Heart right ventricle (tissue), 16 donors: ENCODE data around the gene SMCO4. TPM values are rescaled to one million over a fixed set of nuclear protein-coding genes. Genes with fewer than 3 reads are reported as not detected.
A peak's percentile ranks its signal among the peaks of the same experiment; 100 is the strongest.

Source experiments
- ATAC-seq, 8 donors: fragments of 200-7000 bp; cut with Tn5 transposase; one replicate each; pipeline ENCODE4 v1.9.1; 2020; ENCODE audit warnings: mild to moderate bottlenecking in 8 of 8, moderate library complexity in 8 of 8, moderate number of reproducible peaks in 1 of 8
- DNase-seq, 2 donors: peaks; one replicate each; pipeline ENCODE4 v3.0.0-alpha.2; 2020
- H3K27ac ChIP-seq, 10 donors: fragments of 200-600 bp; sonication (generic) in 2 of 10; one replicate each; pipeline versions ENCODE4 v1.5.0 to v1.8.0; 2020 to 2022; ENCODE audit warnings: mild to moderate bottlenecking in 3 of 10
- H3K27me3 ChIP-seq, 7 donors: fragments of 200-600 bp; one replicate each; pipeline ENCODE4 v1.8.0; 2021 to 2022; ENCODE audit warnings: mild to moderate bottlenecking in 2 of 7
- H3K36me3 ChIP-seq, 9 donors: fragments of 200-600 bp; sonication (generic) in 1 of 9; one replicate each; pipeline versions ENCODE4 v1.5.0 to v1.8.0; 2020 to 2022; ENCODE audit warnings: mild to moderate bottlenecking in 2 of 9
- H3K4me1 ChIP-seq, 9 donors: fragments of 200-600 bp; sonication (generic) in 1 of 9; one replicate each; pipeline versions ENCODE4 v1.5.0 to v1.8.0; 2020 to 2022; ENCODE audit warnings: mild to moderate bottlenecking in 4 of 9
- H3K4me3 ChIP-seq, 10 donors: fragments of 200-600 bp; sonication (generic) in 2 of 10; one replicate each; pipeline versions ENCODE4 v1.5.0 to v1.8.0; 2020 to 2022; ENCODE audit warnings: mild to moderate bottlenecking in 7 of 10, moderate library complexity in 2 of 10
- H3K9me3 ChIP-seq, 11 donors: fragments of 200-600 bp in 10 of 11; sonication (generic) in 2 of 11; one replicate each; pipeline versions ENCODE4 v1.5.0 to v1.8.0; 2013 to 2022; ENCODE audit warnings: mild to moderate bottlenecking in 2 of 11, control low read depth in 1 of 11, moderate library complexity in 1 of 11
- WGBS, 2 donors: extraction: QIAGEN DNeasy Blood & Tissue Kit; methylation state at CpG; one replicate each; pipeline ENCODE4 v1.1.7; 2013; ENCODE audit warnings: inconsistent platforms in 1 of 2; 5-methylcytosine and 5-hydroxymethylcytosine counted together
- intact Hi-C, 10 donors: fragments of 100-400 bp; cut with DNase I; formaldehyde crosslinking; loops; one replicate each; pipeline versions ENCODE4 v1.11.1 to v1.14.2; 2022
- polyA plus RNA-seq, 2 donors: library from polyadenylated mRNA; stranded (reverse); fragments of 200-250 nt; gene quantifications; one replicate each; pipeline ENCODE4 v1.2.3, GENCODE V29; 2013
- total RNA-seq, 10 donors: library from RNA; stranded (reverse); fragmentation: NEBNext Ultra II Directional in 3 of 10; extraction: Animal tissue kit (Norgen Biotek cat#: 25700) in 3 of 10; gene quantifications; one replicate each; pipeline versions ENCODE4 v1.2.1 to v1.2.4, GENCODE V29; 2021 to 2023
- TF ChIP-seq, protein P1 (sequence below), 9 donors: fragments of 200-600 bp; sonication (generic) in 2 of 9; IDR thresholded peaks; one replicate each; pipeline versions ENCODE4 v1.5.0 to v1.8.0; 2021 to 2022; ENCODE audit warnings: antibody characterized with exemption in 9 of 9, mild to moderate bottlenecking in 5 of 9, moderate library complexity in 1 of 9
- donor health status: Arrhythmogenic right ventricular cardiomyopathy.
- donor health status: ischemic (EF 13 %, LVEDD 7.1; RV severe dilation, severe dysfunction).
- donor health status: healthy with polysubstance abuse.
- donor health status: DM: no; HTN: yes; CAD: no.
- donor health status: DM: no; HTN: no; CAD: no.
- donor health status: ischemic (EF 25% LVEDD 6.9; RV normal size, moderate dysfunction).
- donor health status: ischemic (EF 25% LVEDD 5.7; RV mildly dilated, moderate dysfunction).
- donor health status: healthy.
- donor health status: DM: yes; HTN: yes; CAD: no.
- donor health status: Ischemic cardiomyopathy.
- donor health status: ischemic (EF 35%, LVEDD 5.7; RV mildly dilated, moderate dysfunction).
- donor health status: nonischemic (EF 11% LVEDD 7.7; RV severe dilation, severe dysfunction).
- donor health status: DM: yes; HTN: yes; CAD: no.
- donor health status: PGD.
- donor health status: ischemic (EF 29% LVEDD 5.4; RV normal size, mild dysfunction).
- donor health status: nonischemic (EF 23%, LVEDD 6.1; RV moderate dilation, normal function).

Gene SMCO4
- total and polyA plus RNA-seq, 12 donors = 23.1 to 85.5 (median 44.8) TPM

- no peak for DNase-seq
These were observed 17.4 kb downstream of the SMCO4 start for GRCh38 chr11:93525601-93526345.

GRCh38 chr11:93524858-93525257 is 18.3 kb downstream of the SMCO4 start:
- Histone ChIP-seq H3K4me1 (peaks cover 16 to 89% (median 61%) of the 10 kb centered on the region in 9 donors), H3K4me3 (no peak overlapping the region), H3K27ac (peak overlapping the region in 5 of 10 donors; percentile 38 to 88 (median 42))

More at GRCh38 chr11:93525601-93526345, 17.4 kb downstream of the SMCO4 start:
- Histone ChIP-seq H3K27me3 (no peaks in the 10 kb centered on the region), H3K4me3 (no peak overlapping the region), H3K27ac (peak overlapping the region in 6 of 10 donors; percentile 16 to 88 (median 42)), H3K9me3 (no peaks in the 10 kb centered on the region), H3K4me1 (peaks cover 19 to 94% (median 70%) of the 10 kb centered on the region in 9 donors), H3K36me3 (no peaks in the 10 kb centered on the region)
- peak in 7 of 8 donors; percentile 10 to 85 (median 53) for ATAC-seq
- intact Hi-C loops = no loop called here
- TF ChIP-seq, protein P1, sequence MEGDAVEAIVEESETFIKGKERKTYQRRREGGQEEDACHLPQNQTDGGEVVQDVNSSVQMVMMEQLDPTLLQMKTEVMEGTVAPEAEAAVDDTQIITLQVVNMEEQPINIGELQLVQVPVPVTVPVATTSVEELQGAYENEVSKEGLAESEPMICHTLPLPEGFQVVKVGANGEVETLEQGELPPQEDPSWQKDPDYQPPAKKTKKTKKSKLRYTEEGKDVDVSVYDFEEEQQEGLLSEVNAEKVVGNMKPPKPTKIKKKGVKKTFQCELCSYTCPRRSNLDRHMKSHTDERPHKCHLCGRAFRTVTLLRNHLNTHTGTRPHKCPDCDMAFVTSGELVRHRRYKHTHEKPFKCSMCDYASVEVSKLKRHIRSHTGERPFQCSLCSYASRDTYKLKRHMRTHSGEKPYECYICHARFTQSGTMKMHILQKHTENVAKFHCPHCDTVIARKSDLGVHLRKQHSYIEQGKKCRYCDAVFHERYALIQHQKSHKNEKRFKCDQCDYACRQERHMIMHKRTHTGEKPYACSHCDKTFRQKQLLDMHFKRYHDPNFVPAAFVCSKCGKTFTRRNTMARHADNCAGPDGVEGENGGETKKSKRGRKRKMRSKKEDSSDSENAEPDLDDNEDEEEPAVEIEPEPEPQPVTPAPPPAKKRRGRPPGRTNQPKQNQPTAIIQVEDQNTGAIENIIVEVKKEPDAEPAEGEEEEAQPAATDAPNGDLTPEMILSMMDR (IDR thresholded peaks at IDR 0.05) = no peak
- WGBS, 2 donors = 44 to 47% methylated on average over 7 of the region's 7 CpGs

DNA sequence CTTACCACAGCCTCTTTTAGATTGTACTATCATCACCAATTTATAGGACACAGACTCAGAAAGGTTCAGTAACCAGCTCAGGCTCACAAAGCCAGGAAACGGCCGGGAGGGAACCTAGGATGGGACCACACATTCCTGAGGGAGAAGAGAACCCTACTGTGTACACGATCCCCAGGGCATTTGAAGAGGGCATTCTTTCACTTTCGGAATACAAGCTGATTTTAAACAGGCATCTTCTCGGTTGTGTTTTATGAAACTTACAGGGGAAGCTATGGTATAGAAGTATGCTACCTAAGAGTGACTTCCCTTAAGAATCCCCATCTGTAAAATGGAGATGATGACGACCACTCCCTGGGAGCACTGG is 19.0 kb downstream of the SMCO4 start:
- Histone ChIP-seq H3K4me3 (peak overlapping the region in 1 of 10 donors; percentile 25), H3K4me1 (peaks cover 10 to 82% (median 59%) of the 10 kb centered on the region in 9 donors), H3K36me3 (no peaks in the 10 kb centered on the region), H3K9me3 (no peaks in the 10 kb centered on the region), H3K27ac (peak overlapping the region in 3 of 10 donors; percentile 38 to 88 (median 45)), H3K27me3 (no peaks in the 10 kb centered on the region)
- WGBS, 2 donors = 59 to 72% methylated on average over 6 of the region's 6 CpGs
- TF ChIP-seq, protein P1 (IDR thresholded peaks at IDR 0.05) = no peak
- DNase-seq (no peak), ATAC-seq (no peak)
- intact Hi-C loops = no loop called here

More at GRCh38 chr11:93524858-93525257, 18.3 kb downstream of the SMCO4 start:
- Histone ChIP-seq H3K9me3 (no peaks in the 10 kb centered on the region), H3K27me3 (no peaks in the 10 kb centered on the region), H3K36me3 (no peaks in the 10 kb centered on the region)
- TF ChIP-seq, protein P1 (IDR thresholded peaks at IDR 0.05) = no peak
- no peak for ATAC-seq
- no peak for DNase-seq
- intact Hi-C loops = no loop called here
- WGBS, 2 donors = 77 to 83% methylated on average over 2 of the region's 2 CpGs

DNA sequence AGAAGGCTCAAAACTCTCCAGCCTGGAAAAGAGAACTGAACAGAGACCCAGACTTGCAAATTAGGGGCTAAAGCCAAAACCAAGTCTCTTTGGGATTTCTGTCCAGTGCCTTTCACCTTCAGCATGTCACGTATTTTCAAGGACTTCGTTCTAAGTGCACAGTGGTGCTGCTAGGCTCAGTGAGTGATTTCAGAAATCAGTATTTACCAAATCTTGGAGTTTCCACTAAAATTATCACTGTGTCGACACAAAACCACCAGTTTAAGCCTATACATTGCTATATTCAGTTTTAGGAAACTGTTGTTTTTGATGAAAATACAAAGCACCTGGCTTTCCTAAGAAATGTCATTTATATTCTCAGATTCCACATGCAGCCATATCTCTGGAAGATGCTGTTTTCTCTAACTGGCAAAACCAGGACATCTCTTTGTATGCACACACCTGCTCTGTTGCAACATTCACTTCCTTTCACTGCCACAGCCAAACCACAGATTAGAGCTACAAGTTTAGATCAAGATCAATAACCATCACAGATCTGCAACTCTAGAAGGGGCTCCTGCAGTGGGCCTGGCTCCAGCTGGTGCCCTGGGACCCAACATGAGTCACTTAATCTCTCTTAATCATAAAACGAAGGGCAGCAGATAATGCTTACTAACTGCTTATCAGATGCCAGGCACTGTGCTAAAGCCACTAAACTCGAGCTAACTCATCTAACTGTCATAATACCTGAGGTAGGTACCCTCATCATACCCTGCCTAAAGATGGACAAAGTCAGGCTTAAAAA is 22.3 kb downstream of the SMCO4 start:
- peaks cover 5 to 53% (median 29%) of the 10 kb centered on the region in 9 donors for H3K4me1 ChIP-seq
- WGBS, 2 donors = 68% methylated on average over 5 of the region's 5 CpGs
- H3K27me3 ChIP-seq = no peaks in the 10 kb centered on the region
- no peak for ATAC-seq
- H3K27ac ChIP-seq = no peak overlapping the region
- H3K36me3 ChIP-seq = no peaks in the 10 kb centered on the region
- H3K4me3 ChIP-seq = no peak overlapping the region
- no peak for DNase-seq
- intact Hi-C loops = no loop called here
- TF ChIP-seq, protein P1 (IDR thresholded peaks at IDR 0.05) = no peak
- no peaks in the 10 kb centered on the region for H3K9me3 ChIP-seq
